ENCODE measurements around the gene ZMIZ2. TPM values are rescaled to one million over a fixed set of nuclear protein-coding genes. Genes with fewer than 3 reads are reported as not detected.

Gene ZMIZ2
- total and polyA plus RNA-seq, 9 of the 15 experiments (the other 6 are each of a cell fraction or from before 2014, with no cell fraction given): 0.13 to 40.3 (median 4.9) TPM

DNA sequence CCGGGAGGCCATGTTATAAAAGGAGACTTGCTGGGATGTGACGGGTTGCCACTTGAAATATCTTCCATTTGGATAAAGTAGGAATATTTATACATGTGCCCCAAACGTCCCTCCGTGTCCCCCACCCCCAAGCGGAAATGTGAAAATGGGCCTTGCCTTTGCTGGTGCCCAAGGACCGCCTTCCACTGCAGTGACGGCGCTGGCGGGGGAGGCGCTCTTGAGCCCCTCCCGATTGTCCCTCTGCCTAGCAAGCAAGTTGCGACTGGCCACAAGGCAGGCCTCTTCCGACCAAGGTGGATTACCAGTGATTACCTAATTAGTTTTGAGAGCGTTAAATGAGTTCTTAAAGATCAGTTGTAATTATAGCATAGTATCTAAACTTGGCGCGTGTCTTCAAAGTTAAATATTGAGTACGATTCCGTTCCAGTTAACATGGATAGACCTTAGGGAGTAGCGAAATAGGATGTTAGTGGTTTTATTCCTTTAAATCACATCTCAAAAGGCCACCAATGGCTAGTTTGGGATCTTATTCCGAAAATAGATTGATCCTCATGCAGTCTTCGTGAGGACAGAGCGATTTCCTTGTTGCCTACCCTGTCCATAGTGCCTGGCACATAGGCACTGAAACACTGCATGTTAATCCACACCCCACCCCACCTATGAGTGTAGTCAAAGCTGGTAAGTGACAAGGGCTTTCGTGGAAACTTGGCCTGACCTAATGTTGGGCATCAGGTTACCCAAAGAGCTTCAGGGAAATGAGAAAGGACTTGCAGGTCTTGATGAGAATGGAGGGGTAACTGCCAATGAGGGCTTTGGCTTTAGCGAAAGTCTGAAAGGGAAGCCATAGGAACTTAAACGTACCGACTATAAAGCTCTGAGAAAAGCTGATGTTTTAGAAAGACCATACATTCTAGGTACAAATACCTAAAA, 48.9 kb downstream of the ZMIZ2 start (continued):
- TF ChIP-seq, protein P1, sequence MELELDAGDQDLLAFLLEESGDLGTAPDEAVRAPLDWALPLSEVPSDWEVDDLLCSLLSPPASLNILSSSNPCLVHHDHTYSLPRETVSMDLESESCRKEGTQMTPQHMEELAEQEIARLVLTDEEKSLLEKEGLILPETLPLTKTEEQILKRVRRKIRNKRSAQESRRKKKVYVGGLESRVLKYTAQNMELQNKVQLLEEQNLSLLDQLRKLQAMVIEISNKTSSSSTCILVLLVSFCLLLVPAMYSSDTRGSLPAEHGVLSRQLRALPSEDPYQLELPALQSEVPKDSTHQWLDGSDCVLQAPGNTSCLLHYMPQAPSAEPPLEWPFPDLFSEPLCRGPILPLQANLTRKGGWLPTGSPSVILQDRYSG (tag; conservative IDR thresholded peaks at IDR 0.05; ENCODE audit: low read depth): no peak
- TF ChIP-seq KLF10 (CRISPR knock-in tag; IDR thresholded peaks at IDR 0.05): no peak
- TF ChIP-seq NEUROD1 (IDR thresholded peaks at IDR 0.05; ENCODE audit: borderline replicate concordance, low read depth, low read length, partially characterized antibody): no peak
- TF ChIP-seq CREBBP (IDR thresholded peaks at IDR 0.05; ENCODE audit: low read depth, low read length): no peak
- TF ChIP-seq, protein P2, sequence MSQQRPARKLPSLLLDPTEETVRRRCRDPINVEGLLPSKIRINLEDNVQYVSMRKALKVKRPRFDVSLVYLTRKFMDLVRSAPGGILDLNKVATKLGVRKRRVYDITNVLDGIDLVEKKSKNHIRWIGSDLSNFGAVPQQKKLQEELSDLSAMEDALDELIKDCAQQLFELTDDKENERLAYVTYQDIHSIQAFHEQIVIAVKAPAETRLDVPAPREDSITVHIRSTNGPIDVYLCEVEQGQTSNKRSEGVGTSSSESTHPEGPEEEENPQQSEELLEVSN (IDR thresholded peaks at IDR 0.05; ENCODE audit: borderline replicate concordance in 1 of 2, extremely low read depth in 1 of 2, insufficient read depth in 1 of 2, insufficient read length in 1 of 2, low read depth in 1 of 2, low read length in 1 of 2, poor library complexity in 1 of 2, severe bottlenecking in 1 of 2): no peak
- TF ChIP-seq SETDB1 (IDR thresholded peaks at IDR 0.05; ENCODE audit: low read length): no peak
- TF ChIP-seq SLC30A9 (CRISPR knock-in tag; IDR thresholded peaks at IDR 0.05): no peak
- TF ChIP-seq, protein P3, sequence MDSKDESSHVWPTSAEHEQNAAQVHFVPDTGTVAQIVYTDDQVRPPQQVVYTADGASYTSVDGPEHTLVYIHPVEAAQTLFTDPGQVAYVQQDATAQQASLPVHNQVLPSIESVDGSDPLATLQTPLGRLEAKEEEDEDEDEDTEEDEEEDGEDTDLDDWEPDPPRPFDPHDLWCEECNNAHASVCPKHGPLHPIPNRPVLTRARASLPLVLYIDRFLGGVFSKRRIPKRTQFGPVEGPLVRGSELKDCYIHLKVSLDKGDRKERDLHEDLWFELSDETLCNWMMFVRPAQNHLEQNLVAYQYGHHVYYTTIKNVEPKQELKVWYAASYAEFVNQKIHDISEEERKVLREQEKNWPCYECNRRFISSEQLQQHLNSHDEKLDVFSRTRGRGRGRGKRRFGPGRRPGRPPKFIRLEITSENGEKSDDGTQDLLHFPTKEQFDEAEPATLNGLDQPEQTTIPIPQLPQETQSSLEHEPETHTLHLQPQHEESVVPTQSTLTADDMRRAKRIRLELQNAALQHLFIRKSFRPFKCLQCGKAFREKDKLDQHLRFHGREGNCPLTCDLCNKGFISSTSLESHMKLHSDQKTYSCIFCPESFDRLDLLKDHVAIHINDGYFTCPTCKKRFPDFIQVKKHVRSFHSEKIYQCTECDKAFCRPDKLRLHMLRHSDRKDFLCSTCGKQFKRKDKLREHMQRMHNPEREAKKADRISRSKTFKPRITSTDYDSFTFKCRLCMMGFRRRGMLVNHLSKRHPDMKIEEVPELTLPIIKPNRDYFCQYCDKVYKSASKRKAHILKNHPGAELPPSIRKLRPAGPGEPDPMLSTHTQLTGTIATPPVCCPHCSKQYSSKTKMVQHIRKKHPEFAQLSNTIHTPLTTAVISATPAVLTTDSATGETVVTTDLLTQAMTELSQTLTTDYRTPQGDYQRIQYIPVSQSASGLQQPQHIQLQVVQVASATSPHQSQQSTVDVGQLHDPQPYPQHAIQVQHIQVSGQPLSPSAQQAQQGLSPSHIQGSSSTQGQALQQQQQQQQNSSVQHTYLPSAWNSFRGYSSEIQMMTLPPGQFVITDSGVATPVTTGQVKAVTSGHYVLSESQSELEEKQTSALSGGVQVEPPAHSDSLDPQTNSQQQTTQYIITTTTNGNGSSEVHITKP (IDR thresholded peaks at IDR 0.05; ENCODE audit: partially characterized antibody): peak; percentile 62
- TF ChIP-seq ZNF589 (CRISPR knock-in tag; IDR thresholded peaks at IDR 0.05; ENCODE audit: low read depth): no peak
- peak; percentile 58 for TF ChIP-seq JUND (IDR thresholded peaks at IDR 0.05; ENCODE audit: borderline replicate concordance, low read depth, low read length)
- TF ChIP-seq JUND (tag; IDR thresholded peaks at IDR 0.05; ENCODE audit: borderline replicate concordance, low read depth, low read length): no peak
- TF ChIP-seq, protein P4, sequence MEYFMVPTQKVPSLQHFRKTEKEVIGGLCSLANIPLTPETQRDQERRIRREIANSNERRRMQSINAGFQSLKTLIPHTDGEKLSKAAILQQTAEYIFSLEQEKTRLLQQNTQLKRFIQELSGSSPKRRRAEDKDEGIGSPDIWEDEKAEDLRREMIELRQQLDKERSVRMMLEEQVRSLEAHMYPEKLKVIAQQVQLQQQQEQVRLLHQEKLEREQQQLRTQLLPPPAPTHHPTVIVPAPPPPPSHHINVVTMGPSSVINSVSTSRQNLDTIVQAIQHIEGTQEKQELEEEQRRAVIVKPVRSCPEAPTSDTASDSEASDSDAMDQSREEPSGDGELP (CRISPR knock-in tag; IDR thresholded peaks at IDR 0.05; ENCODE audit: borderline replicate concordance): peak; percentile 80
- TF ChIP-seq KLF1 (tag; IDR thresholded peaks at IDR 0.05): no peak
- no peak for TF ChIP-seq C11orf30 (IDR thresholded peaks at IDR 0.05; ENCODE audit: low read depth)
- TF ChIP-seq, protein P5, sequence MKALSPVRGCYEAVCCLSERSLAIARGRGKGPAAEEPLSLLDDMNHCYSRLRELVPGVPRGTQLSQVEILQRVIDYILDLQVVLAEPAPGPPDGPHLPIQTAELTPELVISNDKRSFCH (CRISPR knock-in tag; IDR thresholded peaks at IDR 0.05): no peak
- TF ChIP-seq, protein P5 (tag; IDR thresholded peaks at IDR 0.05): no peak
- TF ChIP-seq, protein P6, sequence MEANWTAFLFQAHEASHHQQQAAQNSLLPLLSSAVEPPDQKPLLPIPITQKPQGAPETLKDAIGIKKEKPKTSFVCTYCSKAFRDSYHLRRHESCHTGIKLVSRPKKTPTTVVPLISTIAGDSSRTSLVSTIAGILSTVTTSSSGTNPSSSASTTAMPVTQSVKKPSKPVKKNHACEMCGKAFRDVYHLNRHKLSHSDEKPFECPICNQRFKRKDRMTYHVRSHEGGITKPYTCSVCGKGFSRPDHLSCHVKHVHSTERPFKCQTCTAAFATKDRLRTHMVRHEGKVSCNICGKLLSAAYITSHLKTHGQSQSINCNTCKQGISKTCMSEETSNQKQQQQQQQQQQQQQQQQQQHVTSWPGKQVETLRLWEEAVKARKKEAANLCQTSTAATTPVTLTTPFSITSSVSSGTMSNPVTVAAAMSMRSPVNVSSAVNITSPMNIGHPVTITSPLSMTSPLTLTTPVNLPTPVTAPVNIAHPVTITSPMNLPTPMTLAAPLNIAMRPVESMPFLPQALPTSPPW (CRISPR knock-in tag; IDR thresholded peaks at IDR 0.05): peak; percentile 87
